22Rv1 (cell line): Measurements from ENCODE around the gene LARGE2.

Experiments used
- ZFX ChIP-seq: fragments of 450-650 bp; IDR thresholded peaks from 2 replicates; pipeline ENCODE4 v1.6.1; 2017; ENCODE audit warnings: antibody characterized with exemption, borderline replicate concordance
- TF ChIP-seq, protein P1 (sequence below): fragments of 450-650 bp; IDR thresholded peaks from 2 replicates; pipeline ENCODE4 v1.5.1; 2017; ENCODE audit warnings: mild to moderate bottlenecking

DNA sequence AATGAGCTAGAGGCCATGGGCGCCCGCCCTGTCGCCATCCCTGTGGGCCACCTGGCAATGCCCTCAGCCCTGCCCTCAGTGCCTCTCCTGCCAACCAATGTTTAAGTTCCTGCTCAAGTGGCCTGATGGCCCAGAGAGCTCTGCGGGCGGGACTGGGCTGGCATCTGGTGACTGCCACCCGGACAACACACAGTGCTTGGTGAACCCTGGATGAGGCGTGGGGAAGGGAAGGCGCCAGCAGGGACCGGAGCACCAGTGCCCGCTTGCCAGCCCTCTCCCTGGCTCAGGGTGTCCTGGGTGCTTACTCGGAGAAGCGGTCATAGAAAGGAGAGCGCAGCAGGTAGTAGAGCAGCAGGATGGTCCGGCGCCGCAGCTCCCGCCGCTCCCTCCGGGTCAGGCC is 8.9 kb upstream of the LARGE2 start:
- TF ChIP-seq, protein P1, sequence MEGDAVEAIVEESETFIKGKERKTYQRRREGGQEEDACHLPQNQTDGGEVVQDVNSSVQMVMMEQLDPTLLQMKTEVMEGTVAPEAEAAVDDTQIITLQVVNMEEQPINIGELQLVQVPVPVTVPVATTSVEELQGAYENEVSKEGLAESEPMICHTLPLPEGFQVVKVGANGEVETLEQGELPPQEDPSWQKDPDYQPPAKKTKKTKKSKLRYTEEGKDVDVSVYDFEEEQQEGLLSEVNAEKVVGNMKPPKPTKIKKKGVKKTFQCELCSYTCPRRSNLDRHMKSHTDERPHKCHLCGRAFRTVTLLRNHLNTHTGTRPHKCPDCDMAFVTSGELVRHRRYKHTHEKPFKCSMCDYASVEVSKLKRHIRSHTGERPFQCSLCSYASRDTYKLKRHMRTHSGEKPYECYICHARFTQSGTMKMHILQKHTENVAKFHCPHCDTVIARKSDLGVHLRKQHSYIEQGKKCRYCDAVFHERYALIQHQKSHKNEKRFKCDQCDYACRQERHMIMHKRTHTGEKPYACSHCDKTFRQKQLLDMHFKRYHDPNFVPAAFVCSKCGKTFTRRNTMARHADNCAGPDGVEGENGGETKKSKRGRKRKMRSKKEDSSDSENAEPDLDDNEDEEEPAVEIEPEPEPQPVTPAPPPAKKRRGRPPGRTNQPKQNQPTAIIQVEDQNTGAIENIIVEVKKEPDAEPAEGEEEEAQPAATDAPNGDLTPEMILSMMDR, result no peak
- no peak for TF ChIP-seq ZFX
